ENCODE results near the gene USF3.
A peak's percentile ranks its signal among the peaks of the same experiment; 100 is the strongest.

The USF3 gene

DNA sequence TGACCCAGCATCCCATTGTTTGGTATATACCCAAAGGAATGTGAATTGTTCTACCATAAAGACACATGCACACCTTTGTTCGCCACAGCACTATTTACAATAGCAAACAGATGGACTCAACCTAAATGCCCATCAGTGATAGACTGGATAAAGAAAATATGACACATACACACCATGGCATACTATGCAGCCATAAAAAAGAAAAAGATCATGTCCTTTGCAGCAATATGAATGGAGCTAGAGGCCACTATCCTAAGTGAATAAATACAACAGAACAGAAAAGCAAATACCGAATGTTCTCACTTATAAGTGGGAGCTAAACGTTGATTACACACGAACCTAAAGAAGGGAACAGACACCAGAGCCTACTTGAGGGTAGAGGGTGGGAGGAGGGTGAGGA is 11.4 kb upstream of the USF3 start:
- ChIA-PET POLR2A (no interaction called here), CTCF (interaction anchor here (2.2 kb wide), 1 partner anchor 9 kb away, joined by 4 read pairs; no protein-coding TSS in a partner anchor)
- no peak overlapping the region for H3K4me3 ChIP-seq (ENCODE audit: low read depth, low read length)
- TF ChIP-seq CTCF (IDR thresholded peaks at IDR 0.05; ENCODE audit: insufficient read depth, low read length, missing control alignments): no peak
- DNase-seq (ENCODE audit: low read depth, low spot score): no peak

DNA sequence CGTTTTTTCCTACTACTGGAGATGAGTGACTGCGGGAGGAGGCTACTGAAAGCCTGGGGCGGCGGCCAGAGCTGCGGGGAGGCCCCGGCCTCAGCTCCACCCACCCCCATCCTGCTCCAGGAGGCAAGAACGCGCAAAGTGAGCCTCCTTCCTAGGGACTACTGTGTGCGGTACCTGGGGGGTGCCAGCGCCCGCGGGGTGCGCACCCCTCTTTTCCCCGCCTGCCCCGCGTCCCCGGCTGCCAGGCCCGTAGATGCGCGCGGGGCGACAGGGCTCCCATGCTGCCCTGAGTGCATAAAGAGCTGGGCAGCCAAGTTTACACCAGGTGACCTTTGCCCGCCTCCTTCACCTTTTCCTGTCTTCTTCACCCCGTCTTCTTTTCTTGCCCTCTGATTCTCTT is 2.5 kb upstream of the USF3 start:
- 0 out of 2 replicates have a peak overlapping the region, but pooled peaks have one; percentile 3 for H3K4me3 ChIP-seq (ENCODE audit: low read depth, low read length)
- POLR2A ChIA-PET: no interaction called here

GRCh38 chr3:113698213-113698742 is 1.8 kb upstream of the USF3 start:
- H3K4me3 ChIP-seq (ENCODE audit: low read depth, low read length): no peak overlapping the region
- CTCF ChIA-PET: interaction anchor here (1.1 to 2.2 kb wide), 4 partner anchors 10 to 47 kb away, joined by 3 to 8 read pairs (median 4); no protein-coding TSS in a partner anchor
- TF ChIP-seq CTCF (IDR thresholded peaks at IDR 0.05; ENCODE audit: insufficient read depth, low read length, missing control alignments): no peak
- POLR2A ChIA-PET: no interaction called here
- DNase-seq (ENCODE audit: low read depth, low spot score): no peak

More for the DNA sequence above, 2.5 kb upstream of the USF3 start:
- CTCF ChIA-PET: interaction anchor here (0.8 to 2.2 kb wide), 4 partner anchors 9 to 140 kb away, joined by 3 to 8 read pairs (median 4); partner anchors contain the start of gene GRAMD1C
- TF ChIP-seq CTCF (IDR thresholded peaks at IDR 0.05; ENCODE audit: insufficient read depth, low read length, missing control alignments): no peak
- DNase-seq (ENCODE audit: low read depth, low spot score): no peak

GRCh38 chr3:113697500-113698090 is 1.2 kb upstream of the USF3 start:
- TF ChIP-seq CTCF (IDR thresholded peaks at IDR 0.05; ENCODE audit: insufficient read depth, low read length, missing control alignments): no peak
- no peak for DNase-seq (ENCODE audit: low read depth, low spot score)
- CTCF ChIA-PET: interaction anchor here (1.1 to 2.2 kb wide), 3 partner anchors 21 to 47 kb away, joined by 3 to 8 read pairs (median 4); no protein-coding TSS in a partner anchor

DNA sequence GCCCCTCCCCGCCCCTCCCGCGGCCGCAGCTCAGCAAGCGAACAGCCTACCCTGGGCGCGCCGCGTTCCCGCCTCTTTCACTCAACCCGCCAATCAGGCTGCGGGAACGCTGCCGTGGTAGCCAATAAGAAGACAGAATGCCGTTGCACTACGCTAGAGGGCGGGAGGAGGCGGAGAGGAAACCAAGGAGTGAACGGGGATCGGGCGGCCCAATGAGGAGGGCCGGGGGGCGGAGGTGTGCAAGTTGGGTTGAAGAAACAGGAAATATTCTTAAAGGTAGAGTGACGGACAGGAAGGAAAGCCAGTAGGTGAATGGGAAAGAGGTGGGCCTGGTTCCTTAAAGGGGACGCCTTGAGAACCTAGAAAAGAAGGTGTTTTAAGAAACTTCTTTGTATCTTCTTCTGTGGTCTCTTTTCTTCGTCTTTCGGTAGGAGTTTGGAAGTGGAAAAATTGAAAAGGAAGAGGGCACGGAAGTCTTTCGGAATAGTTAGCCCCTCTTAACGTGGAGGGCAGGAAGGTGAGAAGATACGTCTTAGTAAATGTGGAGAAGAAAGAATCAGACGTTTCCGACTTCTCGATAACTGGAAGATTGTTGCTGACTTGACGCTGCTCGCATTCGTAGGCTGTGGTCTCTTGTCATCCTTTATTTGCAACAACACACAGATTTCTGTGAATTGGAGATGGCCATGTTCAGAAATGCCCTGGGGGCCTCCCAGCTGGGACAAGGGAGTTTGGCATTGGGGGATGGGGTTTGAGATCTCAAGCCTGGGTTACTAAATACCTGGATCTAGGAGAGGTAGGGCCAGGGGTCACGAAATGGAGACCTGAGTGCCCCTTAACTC is 437 bp upstream of the USF3 start:
- TF ChIP-seq CTCF (IDR thresholded peaks at IDR 0.05; ENCODE audit: insufficient read depth, low read length, missing control alignments): peak; percentile 34
- H3K4me3 ChIP-seq (ENCODE audit: low read depth, low read length): peak overlapping the region; percentile 73
- CTCF ChIA-PET: interaction anchor here (0.6 to 1.2 kb wide), 3 partner anchors 9 to 48 kb away, joined by 3 to 4 read pairs (median 3); no protein-coding TSS in a partner anchor
- POLR2A ChIA-PET: interaction anchor here (0.6 to 1.2 kb wide), 3 partner anchors 125 to 1135 kb away, joined by 3 read pairs; partner anchors contain the start of genes ATG3 and SLC35A5
- peak; percentile 95 for DNase-seq (ENCODE audit: low read depth, low spot score)

More at GRCh38 chr3:113697500-113698090, 1.2 kb upstream of the USF3 start:
- POLR2A ChIA-PET: no interaction called here
- peak overlapping the region; percentile 66 for H3K4me3 ChIP-seq (ENCODE audit: low read depth, low read length)

Data from AG04449 (cell line).